HG03060 (cell line): ENCODE measurements around the gene ODAD3.
"Not testable (repeated sequence)": the region's sequence is repeated elsewhere in the genome, so short reads cannot be mapped to it uniquely, and the experiment has no call there.

Experiments used
- ATAC-seq: cut with Tn5 transposase; IDR thresholded peaks from one replicate; pipeline ENCODE4 v1.9.1; 2021; ENCODE audit warnings: low read depth, moderate number of reproducible peaks; ENCODE audit not compliant: unreplicated experiment

ODAD3 gene

GRCh38 chr19:11435057-11435832, at the start of gene ODAD3, which contains the start of gene PRKCSH:
TSS of gene ODAD3 (minus strand) at chr19:11435121. CDS start at chr19:11435016, 105 bp downstream.
TSS of gene PRKCSH (plus strand) at chr19:11435635. CDS start at chr19:11436118, 483 bp downstream.
- peak; percentile 93 for ATAC-seq

GRCh38 chr19:11483366-11484111, 48.6 kb upstream of the ODAD3 start:
- ATAC-seq, result no peak

GRCh38 chr19:11482384-11483050, 47.6 kb upstream of the ODAD3 start:
- ATAC-seq, result no peak

- ATAC-seq, result no peak
These were observed 46.8 kb upstream of the ODAD3 start for GRCh38 chr19:11481534-11482383.

GRCh38 chr19:11480715-11481533, 46.0 kb upstream of the ODAD3 start, which contains the start of gene ELAVL3:
TSS of gene ELAVL3 (minus strand) at chr19:11481046. CDS start at chr19:11480608, 438 bp downstream.
- ATAC-seq, result no peak

- no peak for ATAC-seq
These were observed 45.2 kb upstream of the ODAD3 start for GRCh38 chr19:11479898-11480714.

GRCh38 chr19:11479090-11479897, 44.4 kb upstream of the ODAD3 start:
- ATAC-seq, result no peak

- no peak for ATAC-seq
These were observed 43.5 kb upstream of the ODAD3 start for GRCh38 chr19:11478167-11479089.

GRCh38 chr19:11475861-11476260, 40.9 kb upstream of the ODAD3 start:
- ATAC-seq, result no peak

- not testable (repeated sequence) for ATAC-seq
These were observed 40.4 kb upstream of the ODAD3 start for GRCh38 chr19:11475343-11475742.

- no peak for ATAC-seq
These were observed 38.8 kb upstream of the ODAD3 start for GRCh38 chr19:11473725-11474124.

GRCh38 chr19:11468266-11468845, 33.4 kb upstream of the ODAD3 start:
- not testable (repeated sequence) for ATAC-seq

GRCh38 chr19:11465600-11465999, 30.7 kb upstream of the ODAD3 start:
- ATAC-seq, result no peak

GRCh38 chr19:11464333-11465265, 29.7 kb upstream of the ODAD3 start:
- ATAC-seq, result no peak

- ATAC-seq, result no peak
These were observed 28.5 kb upstream of the ODAD3 start for GRCh38 chr19:11463391-11463790.
